HG03025 (cell line): Measurements from ENCODE around the gene ZNF331.
"Not testable (repeated sequence)": the region's sequence is repeated elsewhere in the genome, so short reads cannot be mapped to it uniquely, and the experiment has no call there.

ENCODE experiments used
- ATAC-seq: cut with Tn5 transposase; IDR thresholded peaks from one replicate; pipeline ENCODE4 v1.9.1; 2021; ENCODE audit warnings: mild to moderate bottlenecking, moderate library complexity; ENCODE audit not compliant: unreplicated experiment, low FRiP score

Gene ZNF331

DNA sequence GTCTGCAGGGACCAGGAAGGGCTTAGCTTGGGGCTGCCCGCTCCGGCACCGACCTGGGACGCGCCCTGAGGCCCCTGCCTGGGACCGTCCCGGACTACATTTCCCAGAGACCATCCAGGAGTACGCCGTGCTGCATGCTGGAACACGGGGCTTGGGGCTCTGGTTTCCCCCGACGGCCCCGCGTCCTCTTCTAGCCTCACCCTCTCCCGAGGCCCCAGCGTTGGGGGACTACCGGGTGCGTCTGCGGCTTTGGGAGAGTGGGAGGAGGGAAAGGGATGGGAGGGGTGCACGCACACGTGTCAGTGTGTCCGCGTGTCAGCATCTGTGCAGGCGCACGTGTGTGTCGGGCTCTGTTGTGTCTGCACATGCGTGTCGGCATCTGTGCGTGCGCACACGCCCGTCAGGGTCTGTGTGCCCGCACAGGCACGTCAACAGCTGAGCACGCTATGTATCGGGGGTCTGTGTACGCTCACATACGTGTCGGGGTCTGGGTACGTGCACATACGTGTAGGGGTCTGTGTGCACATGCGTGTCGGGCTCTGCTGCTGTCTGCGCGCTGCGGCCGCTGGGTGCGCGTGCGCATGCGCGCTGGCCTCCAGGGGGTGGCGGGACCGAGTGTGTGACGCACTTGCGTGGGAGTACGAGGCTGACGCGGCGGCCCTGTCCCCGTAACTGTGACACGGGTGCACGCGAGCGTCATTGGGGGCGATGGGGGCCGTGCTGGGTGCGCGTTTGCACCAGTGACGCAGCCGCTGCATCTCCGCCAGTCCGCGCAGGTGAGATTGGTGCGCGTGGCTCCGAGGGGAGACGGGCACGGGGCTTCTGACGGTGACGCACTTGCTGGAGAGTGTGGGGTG lies at the start of gene ZNF331:
TSS of gene ZNF331 (plus strand) at position 625 of the 857 bp plus-strand sequence. CDS start 31,232 bp downstream, outside the sequence.
- peak; percentile 60 for ATAC-seq

DNA sequence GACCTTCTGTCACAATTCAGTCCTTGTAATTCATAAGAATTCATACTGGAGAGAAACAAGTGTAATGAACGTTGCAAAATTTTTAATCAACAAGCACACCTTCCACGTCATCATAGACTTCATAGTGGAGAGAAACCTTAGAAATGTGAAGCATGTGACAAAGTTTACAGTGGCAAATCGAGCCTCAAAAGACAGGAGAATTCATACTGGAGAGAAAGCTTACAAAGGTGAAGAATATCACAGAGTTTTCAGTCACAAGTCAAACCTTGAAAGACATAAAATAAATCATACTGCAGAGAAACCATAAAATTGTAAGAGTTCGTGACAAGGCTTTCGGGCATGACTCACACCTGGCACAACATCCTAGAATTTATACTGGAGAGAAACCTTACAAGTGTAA lies 45.8 kb upstream of the ZNF331 start:
- no peak for ATAC-seq

DNA sequence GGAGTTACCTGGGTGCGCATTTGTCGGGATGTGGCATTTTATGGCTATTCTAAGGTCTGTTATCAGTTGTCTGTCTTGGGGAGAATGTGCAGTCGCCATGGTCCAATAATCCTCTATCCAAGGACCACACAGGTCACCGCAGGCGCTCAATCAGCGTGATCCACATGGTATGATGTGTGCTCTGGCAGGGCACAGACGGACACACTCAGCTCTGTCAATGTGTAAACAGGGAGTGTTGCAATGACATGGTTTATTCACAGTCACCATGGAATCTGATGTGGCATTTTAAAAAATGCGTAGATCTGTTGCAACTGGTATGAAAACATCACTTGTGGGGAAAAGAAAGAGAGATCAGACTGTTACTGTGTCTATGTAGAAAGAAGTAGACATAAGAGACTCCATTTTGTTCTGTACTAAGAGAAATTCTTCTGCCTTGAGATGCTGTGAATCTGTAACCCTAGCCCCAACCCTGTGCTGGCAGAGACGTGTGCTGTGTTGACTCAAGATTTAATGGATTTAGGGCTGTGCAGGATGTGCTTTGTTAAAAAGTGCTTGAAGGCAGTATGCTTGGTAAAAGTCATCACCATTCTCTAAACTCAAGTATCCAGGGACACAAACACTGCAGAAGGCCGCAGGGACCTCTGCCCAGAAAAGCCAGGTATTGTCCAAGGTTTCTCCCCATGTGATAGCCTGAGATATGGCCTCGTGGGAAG lies 40.5 kb upstream of the ZNF331 start:
- ATAC-seq, result not testable (repeated sequence)

DNA sequence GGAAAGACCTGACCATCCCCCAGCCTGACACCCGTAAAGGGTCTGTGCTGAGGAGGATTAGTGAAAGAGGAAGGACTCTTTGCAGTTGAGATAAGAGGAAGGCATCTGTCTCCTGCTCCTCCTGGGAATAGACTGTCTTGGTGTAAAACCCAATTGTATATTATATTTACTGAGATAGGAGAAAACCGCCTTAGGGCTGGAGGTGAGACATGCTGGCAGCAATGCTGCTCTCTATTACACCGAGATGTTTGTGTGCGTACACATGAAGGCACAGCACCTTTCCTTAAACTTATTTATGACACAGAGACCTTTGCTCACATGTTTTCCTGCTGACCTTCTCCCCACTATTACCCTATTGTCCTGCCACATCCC lies 39.9 kb upstream of the ZNF331 start:
- not testable (repeated sequence) for ATAC-seq

DNA sequence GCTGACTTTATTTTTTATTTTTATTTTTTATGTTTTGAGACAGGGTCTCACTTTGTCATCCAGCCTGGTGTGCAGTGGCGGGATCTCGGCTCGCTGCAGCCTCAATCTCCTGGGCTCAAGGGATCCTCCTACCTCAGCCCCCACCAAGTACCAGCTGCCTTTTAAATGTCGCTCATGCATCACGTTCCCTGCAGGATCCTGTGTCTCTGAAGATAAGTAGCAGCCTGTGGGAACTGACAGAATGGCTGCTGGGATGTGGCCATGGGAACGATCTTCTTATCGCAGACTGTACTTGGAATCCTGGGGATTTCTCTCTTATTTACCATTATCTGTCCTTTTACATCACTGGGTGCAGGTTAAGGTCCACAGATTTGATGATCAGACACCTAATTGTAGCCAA lies 34.8 kb upstream of the ZNF331 start:
- not testable (repeated sequence) for ATAC-seq

DNA sequence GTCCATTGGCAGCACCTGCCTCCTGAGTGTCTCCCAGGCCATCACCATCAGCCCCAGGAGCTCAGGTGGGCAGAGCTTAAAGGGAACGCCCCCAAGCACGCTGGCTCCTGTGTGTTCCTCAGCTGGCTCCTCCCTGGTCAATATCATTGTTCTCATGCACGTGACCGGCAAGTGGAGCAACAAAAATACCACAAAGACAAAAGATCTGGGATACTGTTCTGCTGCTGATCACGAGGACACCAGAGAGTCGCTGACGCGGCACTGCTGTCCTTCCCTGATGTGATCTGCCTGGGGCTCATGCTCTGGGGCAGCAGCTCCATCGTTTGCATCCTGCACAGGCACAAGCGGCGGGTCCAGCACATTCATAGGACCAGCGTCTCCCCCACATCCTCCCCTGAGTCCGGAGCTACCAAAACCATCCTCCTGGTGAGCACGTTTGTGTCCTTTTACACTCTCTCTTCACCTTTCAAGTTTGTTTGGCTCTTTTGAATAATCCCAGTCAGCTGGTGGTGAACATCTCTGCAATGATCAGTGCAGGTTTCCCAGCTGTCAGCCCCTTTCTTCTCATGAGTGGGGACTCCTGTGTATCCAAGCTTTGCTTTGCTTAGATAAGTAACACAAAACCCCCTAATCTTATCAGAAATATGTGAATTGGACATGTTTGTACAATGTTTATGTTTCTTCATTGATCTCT lies 34.1 kb upstream of the ZNF331 start:
- ATAC-seq, result not testable (repeated sequence)

DNA sequence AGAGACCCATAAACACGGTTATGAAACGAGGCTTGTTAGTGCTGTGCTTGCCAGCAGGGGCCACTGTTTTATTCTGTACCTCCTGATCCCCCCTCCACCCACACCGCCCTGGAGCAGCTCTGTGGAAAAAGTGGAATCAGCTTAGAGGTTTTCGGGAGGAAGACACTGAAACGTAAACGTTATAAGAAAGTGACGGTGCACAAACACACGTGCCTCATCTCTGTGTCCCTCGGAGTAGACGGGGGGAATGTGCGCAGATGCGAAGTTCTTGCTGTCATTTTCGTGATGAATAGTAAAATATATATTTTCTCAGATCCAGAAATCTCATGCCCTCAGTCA lies 33.6 kb upstream of the ZNF331 start:
- not testable (repeated sequence) for ATAC-seq

DNA sequence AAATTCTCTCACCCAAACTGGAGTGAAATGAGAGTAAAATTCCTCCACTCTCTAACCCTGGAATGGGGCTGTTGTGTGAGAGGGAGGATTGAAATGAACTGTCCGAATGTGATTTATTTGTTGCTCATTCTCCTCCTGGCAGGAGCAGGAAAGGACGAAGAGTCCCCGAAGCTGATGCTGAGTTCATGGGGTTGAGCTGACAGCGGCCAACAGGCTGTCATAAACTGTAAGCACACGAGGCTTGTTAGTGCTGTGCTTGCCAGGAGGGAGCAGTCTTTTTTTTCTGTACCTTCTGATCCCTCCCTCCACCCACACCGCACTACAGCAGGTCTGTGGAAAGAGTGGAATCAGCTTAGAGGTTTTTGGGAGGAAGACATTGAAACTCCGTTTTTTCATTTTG lies 33.1 kb upstream of the ZNF331 start:
- no peak for ATAC-seq

DNA sequence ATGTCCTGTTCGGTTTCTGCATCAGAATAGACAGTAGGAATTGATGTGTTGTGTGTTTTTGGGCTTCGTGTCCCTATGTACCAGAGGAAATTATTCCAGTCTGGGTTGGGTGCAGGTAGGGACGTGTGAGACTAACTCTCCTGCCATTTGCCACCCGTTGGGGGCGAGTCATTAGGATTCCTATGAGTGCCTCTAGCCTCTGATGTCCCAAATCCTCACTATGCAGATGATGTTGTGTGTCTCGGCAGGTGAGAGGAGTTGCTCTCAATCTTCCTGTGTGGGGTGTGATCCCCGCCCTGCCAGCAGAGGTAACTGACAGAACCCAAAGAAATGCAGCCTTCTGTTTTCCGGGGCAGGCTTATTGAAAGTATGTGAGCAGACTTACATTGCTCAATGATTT lies 31.2 kb upstream of the ZNF331 start:
- no peak for ATAC-seq

DNA sequence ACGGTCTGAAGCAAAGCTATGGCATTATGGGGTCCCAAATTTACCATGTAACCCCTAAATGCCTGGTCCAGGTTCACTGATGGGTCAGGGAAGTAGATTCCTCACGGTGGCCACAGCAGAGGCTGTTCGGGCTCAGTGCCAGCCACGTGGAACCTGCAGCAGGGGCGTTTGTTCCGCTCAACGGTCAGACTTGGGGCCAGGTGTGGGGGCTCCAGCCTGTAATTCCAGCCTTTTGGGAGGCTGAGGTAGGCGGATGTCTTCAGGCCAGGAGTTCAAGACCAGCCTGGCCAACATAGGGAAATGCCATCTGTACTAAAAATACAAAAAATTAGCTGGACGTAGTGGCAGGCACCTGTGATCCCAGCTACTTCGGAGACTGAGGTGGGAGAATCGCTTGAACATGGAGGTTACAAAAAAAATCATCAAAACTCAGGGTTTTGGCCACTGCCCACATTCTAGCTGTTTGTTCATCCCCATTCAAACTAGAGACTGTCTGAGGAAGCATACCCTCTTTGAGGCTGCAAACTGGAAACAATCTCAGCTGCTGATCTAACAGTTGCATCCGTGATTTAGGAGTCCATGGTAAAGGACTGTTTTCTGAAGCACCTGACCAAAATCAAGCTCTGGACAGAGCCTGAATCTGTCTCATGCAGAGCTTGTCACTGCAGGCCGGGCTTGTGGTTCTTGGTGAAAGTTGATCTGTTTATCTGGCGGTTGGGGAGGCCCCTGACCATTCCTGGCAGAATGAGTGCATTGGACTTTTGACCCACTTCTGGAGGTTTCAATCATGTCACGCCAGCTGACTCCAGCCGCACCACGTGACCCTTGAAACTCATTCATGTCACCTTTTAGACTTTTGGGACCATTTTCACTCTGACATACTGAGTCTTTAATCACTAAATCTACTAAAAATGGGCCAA lies 30.2 kb upstream of the ZNF331 start:
- no peak for ATAC-seq

DNA sequence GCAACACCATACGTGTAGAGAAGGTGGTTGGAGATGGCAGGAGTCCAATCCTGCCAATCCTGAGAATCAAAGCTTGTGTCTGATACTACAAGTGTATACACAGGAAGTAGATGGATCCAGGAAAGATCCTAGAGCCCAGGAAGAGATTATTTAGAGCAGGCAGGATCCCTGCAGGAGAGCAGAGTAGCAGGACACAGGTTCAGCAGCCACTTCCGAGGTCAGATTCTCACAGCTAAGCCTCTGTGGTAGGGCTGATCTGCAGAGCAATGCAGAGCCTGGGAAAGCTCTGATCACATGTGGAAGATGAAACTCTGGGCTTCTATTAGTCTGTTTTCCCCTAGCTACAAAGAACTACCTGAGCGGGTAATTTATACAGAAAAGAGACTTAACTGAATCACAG lies 28.5 kb upstream of the ZNF331 start:
- ATAC-seq, result no peak

DNA sequence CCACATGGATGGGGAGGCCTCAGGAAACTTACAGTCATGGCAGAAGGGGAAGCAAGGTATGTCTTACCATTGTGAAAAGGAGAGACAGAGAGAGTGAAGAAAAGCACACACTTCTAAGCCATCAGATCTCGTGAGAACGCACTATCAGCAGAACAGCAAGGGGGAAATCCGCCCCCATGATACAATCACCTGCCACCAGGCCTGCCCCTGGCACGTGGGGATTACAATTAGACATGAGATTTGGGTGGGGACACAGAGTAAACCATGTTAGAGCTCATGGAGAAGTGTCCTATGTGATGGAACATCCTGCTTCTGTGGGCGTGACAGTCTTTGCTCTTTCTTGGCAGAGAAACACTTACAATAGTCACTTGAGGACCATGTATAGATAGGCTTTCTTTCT lies 28.1 kb upstream of the ZNF331 start:
- ATAC-seq, result no peak

DNA sequence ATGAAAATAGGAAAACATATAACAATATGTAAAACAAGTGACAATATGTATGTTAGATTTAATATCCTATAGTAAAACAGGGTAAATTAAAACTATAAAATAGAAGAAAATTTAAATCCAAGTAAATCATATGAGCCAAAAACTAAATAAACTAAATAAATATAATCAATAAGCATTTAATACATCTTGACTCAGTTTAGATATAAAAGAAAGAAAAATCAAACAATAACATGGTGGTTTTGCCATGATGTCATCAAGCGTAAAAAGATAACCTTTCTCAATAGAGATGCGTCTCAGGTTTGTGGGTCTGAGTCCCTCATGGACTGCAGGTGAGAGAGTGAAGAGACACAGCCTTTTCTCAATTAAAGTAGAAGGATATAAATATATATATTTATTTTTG lies 26.6 kb upstream of the ZNF331 start:
- no peak for ATAC-seq

DNA sequence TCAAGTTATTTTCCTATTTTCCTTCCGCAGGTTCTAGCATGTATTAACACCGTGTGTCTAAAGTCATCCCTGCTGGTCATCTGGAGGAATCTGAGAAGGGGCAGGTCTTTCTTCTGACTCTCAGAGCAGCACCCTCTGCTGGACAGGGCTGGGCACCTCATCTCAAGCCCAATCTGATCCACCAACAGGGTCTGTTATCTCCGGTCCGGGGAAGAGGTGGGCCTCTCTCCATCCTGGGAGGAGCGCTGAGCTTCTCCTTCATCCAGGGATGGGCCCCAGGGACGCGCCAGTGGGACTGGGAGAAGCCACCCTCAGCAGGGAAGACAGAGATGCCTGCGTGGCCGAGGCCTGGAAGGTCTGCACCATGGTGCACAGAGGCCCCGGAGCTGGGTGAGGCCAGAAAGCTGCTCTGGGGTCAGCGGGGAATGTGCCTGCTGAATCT lies 26.0 kb upstream of the ZNF331 start:
- ATAC-seq, result no peak

DNA sequence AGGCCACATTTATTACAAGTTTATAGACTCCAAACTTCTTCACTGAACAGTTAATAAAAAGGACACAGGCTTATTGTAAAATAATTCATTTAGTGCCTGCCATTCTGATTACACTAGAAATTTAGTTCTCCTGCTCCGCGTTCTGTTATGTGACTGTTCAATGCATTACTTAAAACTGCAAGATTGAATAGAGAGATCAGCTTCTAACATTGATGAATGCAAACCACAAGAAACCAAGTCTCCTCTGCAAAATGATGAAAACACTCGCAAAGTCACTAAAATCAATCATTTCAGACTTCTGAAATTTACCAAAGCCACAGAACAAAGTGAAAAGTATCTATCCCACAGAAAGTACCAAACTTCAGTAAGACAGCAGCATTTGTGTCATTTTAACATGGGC lies 22.9 kb upstream of the ZNF331 start:
- not testable (repeated sequence) for ATAC-seq

DNA sequence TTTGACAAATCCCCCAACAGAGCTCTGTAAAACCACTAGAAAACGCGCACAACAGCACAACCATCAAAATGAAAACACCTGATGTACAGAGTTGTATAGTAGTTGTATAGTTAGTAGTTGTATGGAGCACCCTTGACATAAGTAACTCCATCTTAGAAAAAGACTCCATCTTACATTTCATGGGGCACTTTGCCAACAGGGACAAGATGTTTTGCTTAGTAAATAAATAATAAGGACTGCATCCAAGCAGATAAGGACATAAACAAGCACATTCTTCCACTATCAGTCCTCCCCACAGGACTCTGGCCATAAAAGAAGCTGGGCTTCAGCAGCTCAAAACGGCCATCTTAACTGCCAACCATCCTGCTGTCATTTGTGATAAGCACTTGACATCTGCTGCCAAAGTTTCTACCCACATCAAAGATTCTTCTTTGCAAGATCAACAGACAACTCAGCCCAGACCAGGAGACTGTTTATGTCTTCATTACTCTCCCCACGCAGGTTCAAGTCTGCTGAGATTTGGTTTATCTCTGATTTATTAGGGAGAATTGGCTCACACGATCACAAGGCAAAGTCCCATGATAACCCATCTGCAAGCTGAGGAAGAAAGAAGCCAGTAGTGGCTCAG lies 20.7 kb upstream of the ZNF331 start:
- ATAC-seq, result no peak

DNA sequence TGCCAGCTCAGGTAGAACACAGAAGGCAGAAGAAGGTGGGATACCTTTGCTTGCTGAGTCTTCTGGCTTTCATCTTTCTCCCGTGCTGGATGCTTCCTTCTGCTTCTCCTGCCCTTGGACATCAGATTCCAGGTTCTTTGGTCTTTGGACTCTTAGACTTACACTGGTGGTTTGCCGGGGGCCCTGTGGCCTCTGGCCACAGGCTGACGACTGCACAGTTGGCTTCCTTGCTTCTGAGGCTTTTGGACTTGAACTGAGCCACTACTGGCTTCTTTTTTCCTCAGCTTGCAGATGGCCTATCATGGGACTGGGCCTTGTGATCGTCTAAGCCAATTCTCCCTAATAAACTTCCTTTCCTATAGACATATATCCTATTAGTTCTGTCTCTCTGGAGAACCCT lies 19.8 kb upstream of the ZNF331 start:
- no peak for ATAC-seq

DNA sequence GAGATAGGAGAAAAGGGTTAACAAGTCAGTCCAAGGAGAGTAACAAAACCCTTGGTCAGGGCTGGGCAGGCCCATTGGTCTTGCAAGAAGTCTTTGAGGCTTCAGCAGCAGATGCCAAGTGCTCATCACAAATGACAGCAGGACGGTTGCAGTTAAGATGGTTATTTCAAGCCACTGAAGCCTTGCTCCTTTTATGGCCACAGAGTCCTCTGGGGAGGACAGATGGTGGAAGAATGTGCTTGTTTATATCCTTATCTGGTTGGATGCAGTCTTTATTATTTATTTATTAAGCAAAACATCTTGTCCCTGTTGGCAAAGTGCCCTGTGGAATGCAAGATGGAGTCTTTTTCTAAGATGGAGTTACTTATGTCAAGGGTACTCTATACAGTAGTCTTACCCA lies 19.2 kb upstream of the ZNF331 start:
- ATAC-seq, result no peak

DNA sequence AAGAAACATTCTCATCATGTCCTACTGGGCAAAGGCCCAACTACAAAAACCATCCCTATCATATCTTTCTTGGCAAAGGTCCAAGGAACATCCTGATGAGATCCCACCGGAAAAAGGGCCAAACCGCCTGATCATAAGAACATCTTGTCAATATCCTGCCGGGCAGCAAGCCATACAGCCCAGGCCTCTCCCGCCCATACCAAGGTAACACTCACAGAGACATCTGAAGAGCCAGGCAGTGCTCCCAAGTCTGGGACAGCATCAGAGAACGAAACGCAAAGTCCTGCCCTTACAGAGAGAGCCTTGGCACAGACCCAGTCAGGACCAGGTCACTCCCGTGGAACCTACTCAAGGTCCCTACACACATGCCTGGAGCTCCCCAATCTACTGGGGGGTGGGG lies 18.5 kb upstream of the ZNF331 start:
- ATAC-seq, result no peak

DNA sequence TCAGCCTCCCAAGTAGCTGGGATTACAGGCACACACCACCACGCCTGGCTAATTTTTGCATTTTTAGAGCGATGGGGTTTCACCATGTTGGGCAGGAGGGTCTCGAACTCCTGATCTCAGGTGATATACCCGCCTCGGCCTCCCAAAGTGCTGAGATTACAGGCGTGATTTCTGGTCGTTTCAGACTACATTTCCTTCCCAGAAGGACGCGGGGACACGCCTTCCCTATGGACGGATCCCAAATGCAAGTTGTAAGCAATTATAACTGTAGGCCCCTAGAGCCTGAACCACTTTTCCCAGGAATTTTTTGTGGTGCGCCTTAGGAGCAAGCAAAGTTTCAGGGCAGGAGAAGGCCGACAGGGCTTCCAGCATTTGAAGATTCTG lies 17.8 kb upstream of the ZNF331 start:
- no peak for ATAC-seq
